Measurements from ENCODE around the gene CNGA1.
"Not testable (repeated sequence)": the region's sequence is repeated elsewhere in the genome, so short reads cannot be mapped to it uniquely, and the experiment has no call there.

GRCh38 chr4:47923261-47923608 lies 93.2 kb downstream of the CNGA1 start:
- TF ChIP-seq CTCF, POLR2AphosphoS5, POLR2A (IDR thresholded peaks at IDR 0.05): not testable (repeated sequence)

All from prostate gland (tissue), 2 donors.